Measurements from ENCODE around the gene PPOX.

PPOX gene

GRCh38 chr1:161195171-161195570, 28.9 kb downstream of the PPOX start:
- no peak for TF ChIP-seq CTCF (IDR thresholded peaks at IDR 0.05; ENCODE audit: extremely low read depth, insufficient read depth, missing control alignments)
- in situ Hi-C loops (cut with MboI; ENCODE audit: low pct_unique_long_range_greater_than_20kb, low sequenced_read_pairs, unreplicated experiment): loop anchor here (25.0 kb wide), 1 partner anchor 517 kb away; the partner anchor contains the start of genes FCRLA and FCRLB
- DNase-seq (ENCODE audit: low spot score): no peak

- in situ Hi-C loops (cut with MboI; ENCODE audit: low pct_unique_long_range_greater_than_20kb, low sequenced_read_pairs, unreplicated experiment): loop anchor here (25.0 kb wide), 1 partner anchor 516 kb away; the partner anchor contains the start of genes FCRLA and FCRLB
- no peak for TF ChIP-seq CTCF (IDR thresholded peaks at IDR 0.05; ENCODE audit: extremely low read depth, insufficient read depth, missing control alignments)
- no peak for DNase-seq (ENCODE audit: low spot score)
Measured at GRCh38 chr1:161196111-161196510, 29.9 kb downstream of the PPOX start.

- DNase-seq (ENCODE audit: low spot score): no peak
- in situ Hi-C loops (cut with MboI; ENCODE audit: low pct_unique_long_range_greater_than_20kb, low sequenced_read_pairs, unreplicated experiment): loop anchor here (25.0 kb wide), 1 partner anchor 516 kb away; the partner anchor contains the start of genes FCRLA and FCRLB
- no peak for TF ChIP-seq CTCF (IDR thresholded peaks at IDR 0.05; ENCODE audit: extremely low read depth, insufficient read depth, missing control alignments)
Measured at GRCh38 chr1:161196521-161197451, 30.6 kb downstream of the PPOX start.

- in situ Hi-C loops (cut with MboI; ENCODE audit: low pct_unique_long_range_greater_than_20kb, low sequenced_read_pairs, unreplicated experiment): loop anchor here (25.0 kb wide), 1 partner anchor 515 kb away; the partner anchor contains the start of genes FCRLA and FCRLB
- no peak for TF ChIP-seq CTCF (IDR thresholded peaks at IDR 0.05; ENCODE audit: extremely low read depth, insufficient read depth, missing control alignments)
- DNase-seq (ENCODE audit: low spot score): no peak
Measured at GRCh38 chr1:161197560-161198193, 31.5 kb downstream of the PPOX start.

- DNase-seq (ENCODE audit: low spot score): no peak
- in situ Hi-C loops (cut with MboI; ENCODE audit: low pct_unique_long_range_greater_than_20kb, low sequenced_read_pairs, unreplicated experiment): loop anchor here (25.0 kb wide), 1 partner anchor 514 kb away; the partner anchor contains the start of genes FCRLA and FCRLB
- TF ChIP-seq CTCF (IDR thresholded peaks at IDR 0.05; ENCODE audit: extremely low read depth, insufficient read depth, missing control alignments): no peak
Measured at GRCh38 chr1:161198194-161198896, 32.1 kb downstream of the PPOX start.

- in situ Hi-C loops (cut with MboI; ENCODE audit: low pct_unique_long_range_greater_than_20kb, low sequenced_read_pairs, unreplicated experiment): loop anchor here (25.0 kb wide), 1 partner anchor 513 kb away; the partner anchor contains the start of genes FCRLA and FCRLB
- no peak for TF ChIP-seq CTCF (IDR thresholded peaks at IDR 0.05; ENCODE audit: extremely low read depth, insufficient read depth, missing control alignments)
- no peak for DNase-seq (ENCODE audit: low spot score)
Measured at GRCh38 chr1:161198897-161199431, 32.7 kb downstream of the PPOX start, which contains the start of gene ADAMTS4. Gene ADAMTS4 (minus strand): TSS chr1:161199054. CDS start chr1:161198627, 427 bp downstream.

Data from GM13977 (cell line).